GM12891 (cell line): ENCODE measurements around the gene EFNB3.

Experiments used
- PAX5 ChIP-seq: IDR thresholded peaks from 2 replicates; pipeline ENCODE4 v1.6.1; 2011; ENCODE audit warnings: low read length, moderate library complexity, mild to moderate bottlenecking; ENCODE audit not compliant: insufficient read depth, severe bottlenecking
- POLR2A ChIP-seq: IDR thresholded peaks from 2 replicates; pipeline ENCODE4 v1.6.1; 2011; ENCODE audit warnings: low read depth, low read length, control low read depth
- POLR2AphosphoS5 ChIP-seq: IDR thresholded peaks from 2 replicates; pipeline ENCODE4 v1.6.1; 2011; ENCODE audit warnings: low read depth, low read length, control low read depth
- TAF1 ChIP-seq: IDR thresholded peaks from 2 replicates; pipeline ENCODE4 v1.6.1; 2011; ENCODE audit warnings: low read depth, low read length, control low read depth

GRCh38 chr17:7687908-7688807 lies 16.8 kb upstream of the EFNB3 start, which contains the start of gene WRAP53:
- TF ChIP-seq POLR2AphosphoS5 (peak; percentile 66; the same call in 1 of the 2 replicates), POLR2A (peak; percentile 51; the same call in 1 of the 2 replicates), TAF1 (no peak), PAX5 (no peak)
